A673 (cell line): ENCODE data around the gene PIGV.

Source experiments
- CTCF ChIP-seq: fragments of 300-800, 200-600 bp; sonication (generic); conservative IDR thresholded peaks from 2 replicates; pipeline ENCODE4 v1.5.1; 2017; ENCODE audit warnings: low read depth, mild to moderate bottlenecking, antibody characterized with exemption, low read length, moderate library complexity, mixed read lengths
- EZH2 ChIP-seq: fragments of 200-600 bp; sonication (generic); IDR thresholded peaks from 2 replicates; pipeline ENCODE4 v1.6.1; 2017; ENCODE audit warnings: borderline replicate concordance, low read depth, mild to moderate bottlenecking, mixed read lengths, antibody characterized with exemption, low read length; ENCODE audit not compliant: poor library complexity, severe bottlenecking

GRCh38 chr1:26787706-26788514, at the start of gene PIGV:
- TF ChIP-seq CTCF (no peak), EZH2 (no peak)
